Measurements from ENCODE around the gene SPRTN.

The SPRTN gene

GRCh38 chr1:231376875-231377549 lies 38.9 kb downstream of the SPRTN start:
- DNase-seq, result no peak

GRCh38 chr1:231381729-231382128 lies 43.6 kb downstream of the SPRTN start:
- no peak for DNase-seq

DNA sequence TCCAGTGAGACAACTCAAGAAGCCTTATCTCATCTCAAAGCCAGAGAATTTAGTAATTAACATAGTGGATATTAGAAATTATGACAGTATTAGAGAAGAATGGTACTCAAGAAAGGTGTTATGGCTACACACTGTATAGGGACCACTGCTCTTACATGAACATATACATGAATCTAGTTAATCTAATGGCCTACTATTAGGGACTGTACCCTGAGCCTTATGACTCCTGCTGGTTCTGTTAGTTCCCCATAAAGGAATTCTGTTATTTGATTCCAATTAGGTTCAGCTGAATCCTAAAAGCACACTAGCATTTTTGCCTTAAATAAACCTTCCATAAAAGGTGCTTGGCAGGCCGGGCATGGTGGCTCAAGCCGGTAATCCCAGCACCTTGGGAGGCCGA lies 44.3 kb downstream of the SPRTN start:
- DNase-seq, result no peak

- DNase-seq, result no peak
These were observed 45.2 kb downstream of the SPRTN start for GRCh38 chr1:231383159-231383860.

GRCh38 chr1:231384696-231385415 lies 46.8 kb downstream of the SPRTN start:
- no peak for DNase-seq

DNA sequence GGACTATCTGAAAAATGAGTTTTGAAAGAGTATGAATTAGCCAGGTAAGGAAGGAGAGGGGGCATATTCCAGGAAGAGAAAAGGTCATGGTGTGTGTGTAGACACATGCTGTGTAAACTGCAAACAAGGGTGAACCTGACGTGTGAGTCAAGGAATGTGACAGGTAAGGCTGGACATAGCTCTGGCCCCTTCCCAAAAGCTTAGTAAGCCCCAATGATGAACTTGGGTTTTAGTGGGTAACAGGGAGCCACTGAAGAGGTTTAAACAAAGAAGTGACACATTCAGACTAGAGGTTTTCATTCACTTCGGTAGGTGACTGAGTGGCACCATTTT lies 47.3 kb downstream of the SPRTN start:
- no peak for DNase-seq

DNA sequence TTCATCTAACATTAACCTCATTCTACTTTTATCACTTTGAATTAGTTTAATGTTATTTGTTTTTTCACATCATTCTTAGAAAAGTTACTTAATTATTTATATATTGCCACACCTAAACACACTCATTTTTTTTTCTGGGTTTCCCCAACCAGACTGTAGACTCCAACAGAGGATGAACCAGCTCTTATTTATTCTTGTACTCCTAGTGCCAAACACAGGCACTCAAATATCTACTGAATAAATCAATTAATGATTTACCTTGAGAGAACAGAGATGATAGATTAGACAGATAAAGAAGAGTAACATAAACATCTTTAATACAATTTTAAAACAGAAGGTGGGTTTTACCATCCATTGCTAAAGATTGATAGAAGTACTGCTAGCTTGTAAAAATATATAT lies 48.4 kb downstream of the SPRTN start:
- no peak for DNase-seq

- DNase-seq, result no peak
These were observed 49.9 kb downstream of the SPRTN start for GRCh38 chr1:231387770-231388669.

- no peak for DNase-seq
These were observed 52.0 kb downstream of the SPRTN start for GRCh38 chr1:231390071-231390470.

DNA sequence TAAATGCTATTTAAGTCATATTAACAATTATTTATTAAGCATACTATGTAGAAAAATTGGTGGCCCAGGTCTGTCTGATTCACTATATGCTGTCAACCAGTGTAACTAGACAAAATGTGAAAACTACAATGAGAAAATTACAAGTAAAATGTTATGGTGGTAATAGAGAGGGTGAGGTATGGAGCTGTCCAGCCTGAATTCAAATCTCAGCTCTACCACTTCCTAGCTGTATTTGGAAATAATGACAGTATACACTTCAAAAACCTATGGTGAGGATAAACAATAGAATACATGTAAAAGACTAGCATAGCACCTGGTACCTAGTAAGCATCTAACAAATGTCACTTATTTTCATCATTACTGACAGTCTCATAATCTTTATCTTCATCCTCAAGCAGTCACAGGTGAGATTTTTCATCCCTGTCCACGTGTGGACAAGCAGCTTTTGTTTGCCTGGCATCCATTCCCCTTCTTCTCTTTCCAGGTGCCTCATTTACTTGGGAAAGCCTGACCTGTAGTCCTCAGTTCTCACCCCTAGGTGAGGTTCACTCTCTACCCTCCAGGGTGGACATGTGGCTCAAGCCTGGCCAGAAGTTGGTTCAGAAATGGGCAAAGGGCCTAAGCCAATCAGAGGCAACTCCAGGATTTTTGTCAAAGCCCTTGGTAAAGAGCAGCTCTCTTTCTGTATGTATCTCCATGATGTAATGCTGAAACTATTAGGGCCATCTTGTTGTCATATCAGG lies 54.5 kb downstream of the SPRTN start:
- no peak for DNase-seq

GRCh38 chr1:231393668-231394067 lies 55.6 kb downstream of the SPRTN start:
- DNase-seq, result no peak

DNA sequence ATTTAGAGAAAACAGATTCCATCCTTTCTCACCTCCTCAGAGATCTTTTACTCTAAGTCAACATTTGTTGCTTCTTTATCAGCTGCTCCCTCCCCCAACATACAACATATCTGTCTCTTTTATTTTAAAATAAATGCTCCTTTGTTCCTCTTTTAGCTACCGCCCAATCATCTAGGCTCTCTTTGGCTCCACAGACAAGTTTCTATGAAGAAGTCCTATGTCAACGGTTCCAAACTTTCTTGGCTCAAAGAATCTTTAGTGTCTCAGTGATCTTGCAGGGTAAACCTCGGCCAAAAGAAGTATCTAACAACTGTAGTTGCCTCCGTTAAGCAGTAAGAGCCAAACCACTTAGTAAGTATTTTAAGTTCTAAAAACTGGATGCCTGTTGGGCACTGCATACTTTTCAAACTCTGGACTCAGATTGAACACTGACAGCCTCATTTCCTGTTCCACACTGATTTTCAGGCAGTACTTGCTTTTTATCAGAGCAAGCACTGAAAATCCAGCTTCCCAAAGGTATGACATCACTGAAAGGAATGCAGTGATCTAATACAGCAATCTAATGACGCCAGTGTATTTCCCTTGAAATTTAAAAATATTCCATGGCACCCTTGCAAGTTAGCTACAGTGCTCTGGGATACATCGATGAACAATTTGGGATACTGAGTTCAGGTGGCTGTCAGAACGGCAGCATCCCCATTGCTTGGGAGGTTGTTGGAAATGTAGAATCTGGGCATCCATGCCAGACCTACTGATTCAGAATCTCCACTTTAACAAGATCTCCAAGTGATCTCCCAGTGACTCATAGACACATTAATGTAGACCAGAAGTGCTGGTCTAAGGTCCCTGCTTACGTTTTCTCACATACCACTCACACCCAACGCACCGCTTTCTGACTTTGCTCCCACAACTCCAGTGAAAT lies 57.2 kb downstream of the SPRTN start:
- DNase-seq, result no peak

- DNase-seq, result no peak
These were observed 57.9 kb downstream of the SPRTN start for GRCh38 chr1:231395998-231396390.

GRCh38 chr1:231396643-231397042 lies 58.5 kb downstream of the SPRTN start:
- DNase-seq, result no peak

DNA sequence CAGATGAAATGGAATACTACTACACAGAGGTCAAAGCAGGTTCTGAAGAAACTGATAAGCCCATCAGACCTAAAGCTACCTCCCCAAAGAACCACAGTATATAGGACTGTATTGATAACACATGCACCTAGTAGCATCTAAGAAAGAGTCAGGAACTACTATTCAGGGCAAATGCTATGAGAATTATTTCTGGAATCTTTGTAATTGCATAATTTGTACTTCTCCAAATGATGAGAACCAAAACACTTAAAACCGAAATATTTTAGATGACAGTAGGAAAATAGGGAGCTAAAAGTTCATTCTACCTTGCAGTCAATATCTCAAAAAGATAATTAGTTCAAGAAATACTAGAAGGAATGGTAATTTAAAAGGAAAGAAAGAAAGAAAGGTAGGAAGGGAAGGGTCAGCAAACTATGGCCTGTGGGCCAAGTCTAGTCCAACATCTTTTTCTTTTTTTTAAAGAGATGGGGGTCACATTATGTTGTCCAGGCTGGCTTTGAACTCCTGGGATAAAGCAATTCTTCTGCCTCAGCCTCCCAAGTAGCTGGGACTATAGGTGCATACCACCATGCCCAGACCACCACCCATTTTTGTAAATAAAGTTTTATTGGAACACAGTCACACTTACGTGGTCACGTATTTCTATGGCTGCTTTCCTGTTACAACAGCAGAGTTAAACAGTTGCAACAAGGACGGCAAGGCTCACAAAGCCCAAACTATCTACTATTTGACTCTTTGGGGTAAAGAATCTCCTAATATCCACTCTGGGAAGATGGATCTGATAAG lies 60.0 kb downstream of the SPRTN start:
- no peak for DNase-seq

- no peak for DNase-seq
These were observed 63.4 kb downstream of the SPRTN start for GRCh38 chr1:231401478-231401877.

DNA sequence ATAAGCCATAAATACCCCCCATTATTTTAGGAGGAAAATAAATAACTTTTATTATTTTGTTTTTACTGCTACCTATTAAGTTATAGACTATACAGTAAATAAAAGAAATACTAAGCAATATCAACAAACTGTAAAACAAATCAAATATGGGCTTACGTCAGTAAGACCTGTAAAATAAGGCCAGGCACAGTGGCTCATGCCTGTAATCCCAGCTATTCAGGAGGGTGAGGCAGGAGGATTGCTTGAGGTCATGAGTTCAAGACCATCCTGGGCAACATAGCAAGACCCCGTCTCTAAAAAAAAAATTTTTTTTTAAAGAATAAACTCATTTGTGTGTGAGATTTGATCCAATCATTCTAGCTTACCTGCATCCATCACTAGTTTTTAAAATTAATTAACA lies 66.2 kb downstream of the SPRTN start:
- no peak for DNase-seq

All from central memory CD4-positive, alpha-beta T cell (primary cell).